Measurements from ENCODE around the gene NID1.
"Not testable (repeated sequence)": the region's sequence is repeated elsewhere in the genome, so short reads cannot be mapped to it uniquely, and the experiment has no call there.

NID1 gene

DNA sequence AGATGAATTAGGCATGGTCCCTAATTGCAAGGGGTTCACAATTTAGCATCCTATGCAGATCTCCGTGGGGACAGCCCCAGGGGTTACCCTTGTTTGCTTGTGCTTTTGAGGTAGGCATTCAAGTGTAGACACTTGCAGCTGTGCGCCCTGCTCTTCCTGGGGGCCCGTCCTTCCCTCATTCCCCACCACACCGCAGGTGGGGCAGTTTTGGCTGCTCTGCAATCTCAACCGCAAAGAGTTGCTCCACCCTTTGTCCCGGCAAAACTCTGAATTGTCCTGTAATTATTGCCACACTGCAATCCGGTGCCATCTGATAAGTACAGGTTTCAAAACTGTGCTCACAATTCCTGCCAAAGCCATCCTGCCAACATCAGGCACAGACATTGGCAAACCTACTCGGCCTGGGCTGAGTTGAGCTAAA is 132.8 kb downstream of the NID1 start:
- CTCF ChIA-PET, result interaction anchor here (0.7 to 2.4 kb wide), 4 partner anchors 10 to 40 kb away, joined by 4 to 7 read pairs (median 6); no protein-coding TSS in a partner anchor
- POLR2A ChIA-PET, result no interaction called here
- no peak for DNase-seq (ENCODE audit: extremely low spot score)
- TF ChIP-seq, protein P1, sequence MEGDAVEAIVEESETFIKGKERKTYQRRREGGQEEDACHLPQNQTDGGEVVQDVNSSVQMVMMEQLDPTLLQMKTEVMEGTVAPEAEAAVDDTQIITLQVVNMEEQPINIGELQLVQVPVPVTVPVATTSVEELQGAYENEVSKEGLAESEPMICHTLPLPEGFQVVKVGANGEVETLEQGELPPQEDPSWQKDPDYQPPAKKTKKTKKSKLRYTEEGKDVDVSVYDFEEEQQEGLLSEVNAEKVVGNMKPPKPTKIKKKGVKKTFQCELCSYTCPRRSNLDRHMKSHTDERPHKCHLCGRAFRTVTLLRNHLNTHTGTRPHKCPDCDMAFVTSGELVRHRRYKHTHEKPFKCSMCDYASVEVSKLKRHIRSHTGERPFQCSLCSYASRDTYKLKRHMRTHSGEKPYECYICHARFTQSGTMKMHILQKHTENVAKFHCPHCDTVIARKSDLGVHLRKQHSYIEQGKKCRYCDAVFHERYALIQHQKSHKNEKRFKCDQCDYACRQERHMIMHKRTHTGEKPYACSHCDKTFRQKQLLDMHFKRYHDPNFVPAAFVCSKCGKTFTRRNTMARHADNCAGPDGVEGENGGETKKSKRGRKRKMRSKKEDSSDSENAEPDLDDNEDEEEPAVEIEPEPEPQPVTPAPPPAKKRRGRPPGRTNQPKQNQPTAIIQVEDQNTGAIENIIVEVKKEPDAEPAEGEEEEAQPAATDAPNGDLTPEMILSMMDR (IDR thresholded peaks at IDR 0.05; ENCODE audit: control extremely low read depth, extremely low read depth, low read depth, missing control alignments), result no peak

DNA sequence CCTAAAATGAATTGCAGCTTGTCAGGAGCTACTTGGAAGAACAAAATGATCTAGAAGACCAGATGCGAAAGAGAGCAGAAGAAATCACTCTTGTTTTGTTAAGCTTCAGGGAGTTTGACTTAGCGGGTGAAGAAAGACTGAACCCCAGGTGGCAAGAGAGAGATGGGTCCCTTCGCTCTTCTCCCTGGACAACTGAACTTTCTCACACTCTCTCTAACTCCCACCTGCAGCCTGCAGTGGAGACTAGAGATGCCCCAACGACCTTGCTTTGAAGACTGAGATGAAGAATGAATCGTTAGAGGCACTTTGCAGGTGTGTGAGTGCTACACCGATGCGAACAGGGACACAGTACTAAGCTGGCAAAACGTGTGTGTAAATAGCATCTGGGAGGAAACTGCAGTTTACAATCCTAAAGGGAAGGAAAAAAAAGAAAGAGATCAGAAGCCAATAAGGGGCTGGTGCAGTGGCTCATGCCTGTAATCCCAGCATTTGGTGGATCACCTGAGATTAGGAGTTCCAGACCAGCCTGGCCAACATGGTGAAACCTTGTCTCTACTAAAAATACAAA is 133.6 kb downstream of the NID1 start:
- POLR2A ChIA-PET, result no interaction called here
- no peak for DNase-seq (ENCODE audit: extremely low spot score)
- CTCF ChIA-PET, result interaction anchor here (0.7 to 2.6 kb wide), 6 partner anchors 9 to 40 kb away, joined by 3 to 8 read pairs (median 6); no protein-coding TSS in a partner anchor
- TF ChIP-seq, protein P1 (IDR thresholded peaks at IDR 0.05; ENCODE audit: control extremely low read depth, extremely low read depth, low read depth, missing control alignments), result no peak

DNA sequence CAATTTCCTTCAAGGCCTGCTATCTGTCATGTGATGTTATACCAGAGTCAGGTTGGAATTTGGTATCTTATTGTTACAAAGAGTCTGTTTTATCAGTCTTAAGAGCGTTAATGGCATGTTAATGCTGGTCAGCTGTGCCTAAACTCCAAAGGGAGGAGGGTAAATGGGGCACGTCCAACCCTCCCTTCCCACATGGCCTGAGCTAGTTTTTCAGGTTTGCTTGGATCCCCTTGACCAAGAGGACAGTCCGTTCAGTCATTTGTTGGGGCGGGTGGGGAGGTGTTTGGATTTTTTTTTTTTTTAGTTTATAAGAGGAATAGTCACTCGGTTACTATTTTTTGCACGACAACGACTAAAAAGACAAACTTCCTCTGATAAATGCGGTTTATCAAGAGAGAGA is 134.3 kb downstream of the NID1 start:
- no peak for DNase-seq (ENCODE audit: extremely low spot score)
- ChIA-PET POLR2A (no interaction called here), CTCF (interaction anchor here (1.2 to 2.6 kb wide), 3 partner anchors 10 to 16 kb away, joined by 3 to 8 read pairs (median 6); no protein-coding TSS in a partner anchor)
- TF ChIP-seq, protein P1 (IDR thresholded peaks at IDR 0.05; ENCODE audit: control extremely low read depth, extremely low read depth, low read depth, missing control alignments), result no peak

DNA sequence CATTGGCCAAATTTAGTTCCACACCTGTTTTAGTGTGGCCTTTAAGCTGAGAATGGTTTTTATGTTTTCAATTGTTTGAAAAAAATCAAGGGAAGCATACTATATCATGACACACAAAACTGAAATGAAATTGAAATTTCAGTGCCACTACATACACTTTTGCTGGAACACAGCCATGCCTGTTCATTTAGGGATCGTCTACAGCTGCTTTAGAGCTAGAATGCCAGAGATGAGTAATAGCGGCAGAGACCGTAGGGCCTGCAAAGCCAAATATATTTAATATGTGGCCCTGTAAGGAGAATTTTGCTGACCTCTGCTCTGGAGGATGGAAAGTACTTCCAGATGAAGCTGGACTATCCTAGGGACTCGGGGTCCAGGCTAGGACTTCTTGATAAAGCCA is 135.7 kb downstream of the NID1 start:
- POLR2A ChIA-PET, result no interaction called here
- CTCF ChIA-PET, result interaction anchor here (1.2 to 2.6 kb wide), 5 partner anchors 12 to 46 kb away, joined by 4 to 8 read pairs (median 6); no protein-coding TSS in a partner anchor
- TF ChIP-seq, protein P1 (IDR thresholded peaks at IDR 0.05; ENCODE audit: control extremely low read depth, extremely low read depth, low read depth, missing control alignments), result no peak
- no peak for DNase-seq (ENCODE audit: extremely low spot score)

DNA sequence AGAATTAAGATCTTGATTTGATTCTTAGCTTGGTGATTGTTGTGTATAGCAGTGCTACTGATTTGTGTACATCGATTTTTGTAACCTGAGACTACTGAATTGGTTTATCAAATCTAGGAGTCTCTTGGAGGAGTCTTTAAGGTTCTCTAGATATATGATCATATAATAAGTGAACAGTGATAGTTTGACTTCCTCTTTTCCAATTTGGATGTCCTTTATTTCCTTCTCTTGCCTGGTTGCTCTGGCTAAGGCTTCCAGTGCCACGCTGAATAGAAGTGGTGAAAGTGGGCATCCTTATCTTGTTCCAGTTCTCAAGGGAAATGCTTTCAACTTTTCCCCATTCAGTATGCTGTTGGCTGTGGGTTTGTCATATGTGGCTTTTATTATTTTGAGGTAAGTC is 136.7 kb downstream of the NID1 start:
- TF ChIP-seq, protein P1 (IDR thresholded peaks at IDR 0.05; ENCODE audit: control extremely low read depth, extremely low read depth, low read depth, missing control alignments), result no peak
- DNase-seq (ENCODE audit: extremely low spot score), result no peak
- ChIA-PET CTCF (interaction anchor here (0.7 to 1.9 kb wide), 2 partner anchors 12 to 43 kb away, joined by 3 to 5 read pairs; no protein-coding TSS in a partner anchor), POLR2A (no interaction called here)

DNA sequence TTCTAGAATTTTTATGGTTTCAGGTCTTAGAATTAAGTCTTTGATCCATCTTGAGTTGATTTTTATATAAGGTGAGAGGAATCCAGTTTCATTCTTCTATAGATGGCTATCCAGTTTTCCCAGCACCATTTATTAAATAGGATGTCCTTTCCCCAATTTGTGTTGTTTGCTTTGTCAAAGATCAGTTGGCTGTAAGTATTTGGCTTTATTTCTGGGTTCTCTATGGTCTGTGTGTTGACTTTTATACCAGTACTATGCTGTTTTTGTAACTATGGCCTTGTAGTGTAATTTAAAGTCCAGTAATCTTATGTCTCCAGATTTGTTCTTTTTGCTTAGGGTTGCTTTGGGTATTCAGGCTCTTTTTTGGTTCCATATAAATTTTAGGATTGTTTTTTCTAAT is 137.3 kb downstream of the NID1 start:
- POLR2A ChIA-PET; CTCF ChIA-PET; DNase-seq (ENCODE audit: extremely low spot score): not testable (repeated sequence)

Data from GM10248 (cell line).